ENCODE data around the gene SUPT4H1. TPM values are rescaled to one million over a fixed set of nuclear protein-coding genes. Genes with fewer than 3 reads are reported as not detected.

Gene SUPT4H1
- total and polyA plus RNA-seq, 9 of the 15 experiments (the other 6 are each of a cell fraction or from before 2014, with no cell fraction given): 62.1 to 320 (median 117) TPM

DNA sequence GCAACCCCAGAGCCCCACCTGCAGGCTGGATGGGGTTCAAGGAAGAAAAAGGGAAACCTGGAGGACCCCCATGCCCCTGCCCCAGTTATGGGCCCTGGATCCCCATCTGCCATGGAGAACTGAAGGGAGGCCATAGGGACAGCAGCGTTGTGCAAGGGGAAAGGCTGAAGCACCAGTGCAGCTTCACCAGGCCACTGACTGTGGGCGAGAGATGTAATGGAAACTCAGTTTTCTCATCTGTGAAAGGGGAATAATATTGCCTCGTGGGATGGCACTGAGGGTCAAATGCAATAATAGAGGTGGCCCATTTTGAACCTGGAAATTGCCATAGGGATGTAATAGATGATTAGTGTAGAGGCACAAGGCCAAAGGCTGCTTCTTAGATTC lies 13.6 kb downstream of the SUPT4H1 start (continued):
- TF ChIP-seq JUNB (CRISPR knock-in tag; conservative IDR thresholded peaks at IDR 0.05): no peak
- TF ChIP-seq ZNF696 (CRISPR knock-in tag; conservative IDR thresholded peaks at IDR 0.05): no peak
- TF ChIP-seq, protein P1, sequence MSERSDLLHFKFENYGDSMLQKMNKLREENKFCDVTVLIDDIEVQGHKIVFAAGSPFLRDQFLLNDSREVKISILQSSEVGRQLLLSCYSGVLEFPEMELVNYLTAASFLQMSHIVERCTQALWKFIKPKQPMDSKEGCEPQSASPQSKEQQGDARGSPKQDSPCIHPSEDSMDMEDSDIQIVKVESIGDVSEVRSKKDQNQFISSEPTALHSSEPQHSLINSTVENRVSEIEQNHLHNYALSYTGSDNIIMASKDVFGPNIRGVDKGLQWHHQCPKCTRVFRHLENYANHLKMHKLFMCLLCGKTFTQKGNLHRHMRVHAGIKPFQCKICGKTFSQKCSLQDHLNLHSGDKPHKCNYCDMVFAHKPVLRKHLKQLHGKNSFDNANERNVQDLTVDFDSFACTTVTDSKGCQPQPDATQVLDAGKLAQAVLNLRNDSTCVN (CRISPR knock-in tag; IDR thresholded peaks at IDR 0.05): 0 out of 2 replicates have a peak, but pooled peaks have one; percentile 2
- no peak for TF ChIP-seq HNRNPK (IDR thresholded peaks at IDR 0.05; ENCODE audit: low read depth, low read length, poor library complexity, severe bottlenecking)
- no peak for TF ChIP-seq SRSF3 (IDR thresholded peaks at IDR 0.05; ENCODE audit: insufficient read depth, low read length)
- TF ChIP-seq CTCF (IDR thresholded peaks at IDR 0.05 in 2 of 3, conservative IDR thresholded peaks at IDR 0.05 in 1 of 3; ENCODE audit: insufficient read depth in 2 of 3, low read depth in 1 of 3, low read length in 3 of 3): peak; percentile 16 to 58 (median 28); a peak in 3 of 6 replicates
- TF ChIP-seq TFAM (CRISPR knock-in tag; conservative IDR thresholded peaks at IDR 0.05): no peak
- no peak for TF ChIP-seq TCFL5 (CRISPR knock-in tag; conservative IDR thresholded peaks at IDR 0.05)
- TF ChIP-seq CREB3L1 (IDR thresholded peaks at IDR 0.05; ENCODE audit: borderline replicate concordance, low read depth): no peak
- no peak for TF ChIP-seq GTF3C2 (IDR thresholded peaks at IDR 0.05; ENCODE audit: borderline replicate concordance, extremely low read depth, insufficient read length)
- no peak for TF ChIP-seq ZNF280A (IDR thresholded peaks at IDR 0.05; ENCODE audit: low read depth, partially characterized antibody)
- TF ChIP-seq PRDM10 (IDR thresholded peaks at IDR 0.05; ENCODE audit: partially characterized antibody): no peak
- TF ChIP-seq GTF2A2 (tag; IDR thresholded peaks at IDR 0.05): 0 out of 2 replicates have a peak, but pooled peaks have one; percentile 18
- TF ChIP-seq OTX1 (CRISPR knock-in tag; IDR thresholded peaks at IDR 0.05): no peak
